Neuronal stem cell (in vitro differentiated cells): Measurements from ENCODE around the gene KLK6.

ENCODE experiments used
- DNase-seq: peaks from one replicate; pipeline ENCODE4 v3.0.0-alpha.2; 2013; ENCODE audit warnings: low spot score
- H2AFZ ChIP-seq: one replicate; pipeline ENCODE4 v1.6.1; 2013; ENCODE audit warnings: mild to moderate bottlenecking, low read length, inconsistent platforms
- H2AK5ac ChIP-seq: 2 replicates; pipeline ENCODE4 v1.6.1; 2013; ENCODE audit warnings: low read depth, mild to moderate bottlenecking, inconsistent platforms, low read length, moderate library complexity, mixed read lengths
- H2BK120ac ChIP-seq: 2 replicates; pipeline ENCODE4 v1.6.1; 2013; ENCODE audit warnings: low read depth, mild to moderate bottlenecking, inconsistent platforms, low read length, moderate library complexity, mixed read lengths
- H2BK12ac ChIP-seq: one replicate; pipeline ENCODE4 v1.6.1; 2013; ENCODE audit warnings: low read length, inconsistent platforms
- H2BK15ac ChIP-seq: 2 replicates; pipeline ENCODE4 v1.6.1; 2013; ENCODE audit warnings: mild to moderate bottlenecking, low read length, inconsistent platforms, mixed read lengths
- H2BK5ac ChIP-seq: one replicate; pipeline ENCODE4 v1.6.1; 2013; ENCODE audit warnings: inconsistent platforms, mild to moderate bottlenecking, low read length, moderate library complexity
- H3K14ac ChIP-seq: one replicate; pipeline ENCODE4 v1.6.1; 2013; ENCODE audit warnings: low read length, inconsistent platforms
- H3K18ac ChIP-seq: 2 replicates; pipeline ENCODE4 v1.6.1; 2013; ENCODE audit warnings: low read length, inconsistent platforms
- H3K23ac ChIP-seq: 2 replicates; pipeline ENCODE4 v1.6.1; 2013; ENCODE audit warnings: low read depth, mild to moderate bottlenecking, mixed read lengths, low read length, inconsistent platforms; ENCODE audit not compliant: poor library complexity
- H3K27ac ChIP-seq: replicated peaks from 3 replicates; pipeline ENCODE4 v1.5.1; 2013; ENCODE audit warnings: low read length, inconsistent platforms
- H3K27me3 ChIP-seq, 3 experiments: 2 replicates each; pipeline ENCODE4 v1.6.1; 2013; ENCODE audit warnings: low read length in 3 of 3, mild to moderate bottlenecking in 2 of 3, inconsistent platforms in 1 of 3, low read depth in 1 of 3, mixed read lengths in 1 of 3, moderate library complexity in 1 of 3; ENCODE audit not compliant: control insufficient read depth in 3 of 3, insufficient read depth in 3 of 3
- H3K36me3 ChIP-seq, 2 donors: replicated peaks in 1 of 2; 2 replicates each; pipeline ENCODE4 v1.6.1; 2013; ENCODE audit warnings: low read length in 2 of 2; ENCODE audit not compliant: control insufficient read depth in 2 of 2, insufficient read depth in 2 of 2
- H3K4ac ChIP-seq: 2 replicates; pipeline ENCODE4 v1.6.1; 2013; ENCODE audit warnings: inconsistent platforms, mild to moderate bottlenecking, low read length, moderate library complexity
- H3K4me1 ChIP-seq, 2 donors: 1 replicate in 1 of 2; 2 replicates in 1 of 2; pipeline ENCODE4 v1.6.1; 2013; ENCODE audit warnings: low read length in 2 of 2, low read depth in 1 of 2; ENCODE audit not compliant: control insufficient read depth in 2 of 2, insufficient read depth in 1 of 2
- H3K4me2 ChIP-seq: one replicate; pipeline ENCODE4 v1.6.1; 2013; ENCODE audit warnings: mild to moderate bottlenecking, low read length, inconsistent platforms; ENCODE audit not compliant: insufficient read depth, poor library complexity, severe bottlenecking
- H3K4me3 ChIP-seq, 2 donors: 2 replicates each; pipeline ENCODE4 v1.5.1; 2013; ENCODE audit warnings: low read length in 2 of 2, mild to moderate bottlenecking in 2 of 2, inconsistent platforms in 1 of 2, moderate library complexity in 1 of 2
- H3K79me1 ChIP-seq: one replicate; pipeline ENCODE4 v1.6.1; 2013; ENCODE audit warnings: low read depth, mild to moderate bottlenecking, inconsistent platforms, low read length, moderate library complexity
- H3K9ac ChIP-seq: one replicate; pipeline ENCODE4 v1.6.1; 2013; ENCODE audit warnings: mild to moderate bottlenecking, low read depth, low read length, inconsistent platforms; ENCODE audit not compliant: poor library complexity
- H3K9me3 ChIP-seq, 2 donors: replicated peaks in 1 of 2; 2 replicates each; pipeline versions ENCODE3 to v1.6.1; 2013; ENCODE audit warnings: low read length in 2 of 2, mild to moderate bottlenecking in 2 of 2, inconsistent platforms in 1 of 2, low read depth in 1 of 2, mixed read lengths in 1 of 2, moderate library complexity in 1 of 2; ENCODE audit not compliant: control insufficient read depth in 2 of 2, insufficient read depth in 1 of 2
- H4K8ac ChIP-seq: one replicate; pipeline ENCODE4 v1.6.1; 2013; ENCODE audit warnings: low read depth, mild to moderate bottlenecking, inconsistent platforms, low read length, moderate library complexity
- H4K91ac ChIP-seq: one replicate; pipeline ENCODE4 v1.6.1; 2013; ENCODE audit warnings: low read length, low read depth, mild to moderate bottlenecking, inconsistent platforms; ENCODE audit not compliant: poor library complexity
- WGBS, 2 donors: extraction: QIAGEN DNeasy Blood & Tissue Kit; methylation state at CpG; one replicate each; pipeline ENCODE4 v1.1.7; 2013; ENCODE audit warnings: missing lambda C conversion rate in 2 of 2, mixed read lengths in 1 of 2; ENCODE audit not compliant: insufficient read length in 2 of 2, insufficient replicate concordance in 1 of 2; ENCODE audit errors: extremely low coverage in 2 of 2; 5-methylcytosine and 5-hydroxymethylcytosine counted together

Gene KLK6

DNA sequence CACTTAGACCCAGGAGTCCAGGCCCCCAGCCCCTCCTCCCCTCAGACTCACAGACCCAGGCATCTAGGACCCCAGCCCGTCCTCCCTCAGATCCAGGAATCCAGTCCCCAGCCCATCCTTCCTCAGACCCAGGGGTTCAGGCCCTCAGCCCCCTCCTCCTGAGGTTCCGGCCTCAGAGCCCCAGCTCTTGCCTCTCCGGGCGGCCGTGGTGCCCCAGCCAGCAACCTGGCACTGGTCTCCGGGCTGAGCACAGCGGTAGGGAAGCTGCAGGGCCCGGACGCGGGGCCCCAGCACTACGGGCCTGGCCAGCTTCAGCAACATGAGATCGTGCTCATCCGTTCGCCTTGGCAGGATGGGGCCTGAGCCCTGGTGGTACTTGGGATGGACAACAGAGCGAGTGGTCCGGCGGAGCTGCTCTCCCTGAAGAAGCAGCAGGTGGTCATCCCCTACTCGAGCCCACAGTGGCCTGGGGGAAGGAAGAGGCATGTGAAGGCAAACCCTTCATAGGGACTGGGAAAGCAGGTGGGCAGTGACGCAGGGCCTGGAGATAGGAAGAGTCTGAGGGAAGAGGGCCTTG lies 46.4 kb upstream of the KLK6 start:
- peaks cover 0 to 3% of the 10 kb centered on the region in 2 donors for H3K9me3 ChIP-seq
- H2BK5ac ChIP-seq = peak overlapping the region; percentile 27
- H3K18ac ChIP-seq = peak overlapping the region; percentile 74
- WGBS, 2 donors = no CpG with 5 or more reads among the region's 19 CpGs
- no peak overlapping the region for H3K4me2 ChIP-seq
- H3K4me1 ChIP-seq = peaks cover 0 to 5% of the 10 kb centered on the region in 2 donors
- H4K91ac ChIP-seq = no peak overlapping the region
- no peaks in the 10 kb centered on the region for H3K36me3 ChIP-seq
- H3K27me3 ChIP-seq = peaks cover 11 to 55% (median 43%) of the 10 kb centered on the region in 3 experiments
- H2BK15ac ChIP-seq = no peak overlapping the region
- no peak overlapping the region for H3K4me3 ChIP-seq
- no peak overlapping the region for H3K9ac ChIP-seq
- peak overlapping the region; percentile 63 for H3K14ac ChIP-seq
- peak overlapping the region; percentile 53 for H2AK5ac ChIP-seq
- H3K4ac ChIP-seq = no peak overlapping the region
- H4K8ac ChIP-seq = no peak overlapping the region
- no peak overlapping the region for H3K27ac ChIP-seq
- no peak overlapping the region for H2BK120ac ChIP-seq
- H2BK12ac ChIP-seq = no peak overlapping the region
- no peak for DNase-seq
- peaks cover 3% of the 10 kb centered on the region for H3K79me1 ChIP-seq
- H3K23ac ChIP-seq = peak overlapping the region; percentile 11
- no peak overlapping the region for H2AFZ ChIP-seq

DNA sequence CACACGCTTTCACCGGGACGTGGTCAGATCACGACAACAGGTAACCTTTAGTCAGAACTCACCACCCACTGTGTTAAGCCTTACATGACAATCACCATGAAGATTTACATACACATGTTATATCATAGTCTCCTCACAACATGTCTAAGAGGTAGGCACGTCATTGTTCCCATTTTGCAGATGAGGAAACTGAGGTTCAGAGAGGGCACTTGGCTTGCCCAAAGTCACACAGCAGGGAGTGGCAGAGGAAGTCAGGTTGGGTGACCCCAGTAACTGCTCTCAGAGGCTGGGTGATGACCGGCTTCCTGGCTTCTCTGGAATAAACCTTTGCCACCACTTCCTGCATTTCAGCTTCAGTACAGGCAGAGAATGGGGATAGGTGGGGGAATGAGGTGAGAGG lies 44.9 kb upstream of the KLK6 start:
- Histone ChIP-seq H2BK120ac (no peak overlapping the region), H2AFZ (no peak overlapping the region), H3K4ac (no peak overlapping the region), H2AK5ac (peak overlapping the region; percentile 34), H3K4me3 (no peak overlapping the region), H3K27me3 (peaks cover 8 to 51% (median 30%) of the 10 kb centered on the region in 3 experiments), H3K9me3 (peaks cover 0 to 1% of the 10 kb centered on the region in 2 donors), H3K14ac (no peak overlapping the region), H2BK5ac (no peak overlapping the region), H3K4me2 (no peak overlapping the region), H3K23ac (no peak overlapping the region), H3K9ac (no peak overlapping the region), H2BK15ac (no peak overlapping the region), H4K8ac (no peak overlapping the region), H3K18ac (no peak overlapping the region), H3K4me1 (peaks cover 0 to 4% of the 10 kb centered on the region in 2 donors), H4K91ac (no peak overlapping the region), H3K79me1 (peaks cover 2% of the 10 kb centered on the region), H3K36me3 (no peaks in the 10 kb centered on the region), H3K27ac (no peak overlapping the region), H2BK12ac (no peak overlapping the region)
- no peak for DNase-seq
- no CpG with 5 or more reads among the region's 6 CpGs for WGBS, 2 donors

- no peaks in the 10 kb centered on the region for H3K79me1 ChIP-seq
- no CpG with 5 or more reads among the region's 12 CpGs for WGBS, 2 donors
- H3K18ac ChIP-seq = no peak overlapping the region
- no peak overlapping the region for H3K4me3 ChIP-seq
- no peak overlapping the region for H2AFZ ChIP-seq
- H3K23ac ChIP-seq = no peak overlapping the region
- H2BK120ac ChIP-seq = no peak overlapping the region
- peaks cover 0 to 1% of the 10 kb centered on the region in 2 donors for H3K9me3 ChIP-seq
- peaks cover 0 to 2% of the 10 kb centered on the region in 2 donors for H3K4me1 ChIP-seq
- DNase-seq = no peak
- H4K91ac ChIP-seq = no peak overlapping the region
- H2BK5ac ChIP-seq = no peak overlapping the region
- H4K8ac ChIP-seq = no peak overlapping the region
- no peak overlapping the region for H3K4me2 ChIP-seq
- no peak overlapping the region for H2BK12ac ChIP-seq
- H3K27ac ChIP-seq = no peak overlapping the region
- no peak overlapping the region for H3K4ac ChIP-seq
- H2BK15ac ChIP-seq = no peak overlapping the region
- peaks cover 3 to 42% (median 17%) of the 10 kb centered on the region in 3 experiments for H3K27me3 ChIP-seq
- no peaks in the 10 kb centered on the region for H3K36me3 ChIP-seq
- no peak overlapping the region for H3K9ac ChIP-seq
- no peak overlapping the region for H2AK5ac ChIP-seq
- H3K14ac ChIP-seq = no peak overlapping the region
Observed at GRCh38 chr19:51012661-51013190, 43.3 kb upstream of the KLK6 start.

- Histone ChIP-seq H3K79me1 (no peaks in the 10 kb centered on the region), H3K36me3 (no peaks in the 10 kb centered on the region), H3K9me3 (peaks cover 0 to 1% of the 10 kb centered on the region in 2 donors), H3K4me2 (no peak overlapping the region), H3K9ac (no peak overlapping the region), H2BK120ac (no peak overlapping the region), H2AFZ (no peak overlapping the region), H2BK12ac (no peak overlapping the region), H3K4me3 (no peak overlapping the region), H3K4ac (no peak overlapping the region), H2BK15ac (no peak overlapping the region), H2BK5ac (no peak overlapping the region), H4K8ac (no peak overlapping the region), H3K18ac (no peak overlapping the region), H3K14ac (no peak overlapping the region), H2AK5ac (no peak overlapping the region), H3K27me3 (peaks cover 0 to 24% (median 0%) of the 10 kb centered on the region in 3 experiments), H4K91ac (peak overlapping the region; percentile 64), H3K27ac (no peak overlapping the region), H3K23ac (no peak overlapping the region), H3K4me1 (no peaks in the 10 kb centered on the region)
- WGBS, 2 donors = no CpG with 5 or more reads among the region's 4 CpGs
- DNase-seq = no peak
Observed at GRCh38 chr19:51010066-51010795, 40.8 kb upstream of the KLK6 start.
